Suprapubic skin (tissue), 4 donors: Measurements from ENCODE around the gene HIVEP3. TPM values are rescaled to one million over a fixed set of nuclear protein-coding genes. Genes with fewer than 3 reads are reported as not detected.

Experiments used
- DNase-seq, 2 donors: peaks; one replicate each; pipeline ENCODE4 v3.0.0-alpha.2; 2019; ENCODE audit warnings: low spot score in 2 of 2
- H3K27ac ChIP-seq: fragments of 200-600 bp; sonication (generic); one replicate; pipeline ENCODE4 v1.5.1; 2019
- H3K27me3 ChIP-seq: fragments of 200-600 bp; sonication (generic); one replicate; pipeline ENCODE4 v1.5.1; 2019
- H3K36me3 ChIP-seq: fragments of 200-600 bp; sonication (generic); one replicate; pipeline ENCODE4 v1.5.1; 2019
- H3K4me1 ChIP-seq: fragments of 200-600 bp; sonication (generic); one replicate; pipeline ENCODE4 v1.5.1; 2019
- H3K4me3 ChIP-seq: fragments of 200-600 bp; sonication (generic); one replicate; pipeline ENCODE4 v1.5.1; 2019; ENCODE audit warnings: mild to moderate bottlenecking
- H3K9me3 ChIP-seq: fragments of 200-600 bp; sonication (generic); one replicate; pipeline ENCODE4 v1.5.1; 2019
- EP300 ChIP-seq: sonication (generic); formaldehyde crosslinking; IDR thresholded peaks from one replicate; pipeline ENCODE4 v1.6.1; 2017; ENCODE audit warnings: antibody characterized with exemption
- POLR2A ChIP-seq, 2 donors: fragments of 450-650 bp; IDR thresholded peaks; one replicate each; pipeline ENCODE4 v1.6.1; 2017; ENCODE audit warnings: antibody characterized with exemption in 2 of 2, mild to moderate bottlenecking in 2 of 2, moderate library complexity in 2 of 2
- POLR2AphosphoS5 ChIP-seq, 3 donors: sonication (generic); formaldehyde crosslinking; IDR thresholded peaks; one replicate each; pipeline ENCODE4 v1.6.1; 2017; ENCODE audit warnings: antibody characterized with exemption in 3 of 3
- WGBS: methylation state at CpG from one replicate; pipeline ENCODE4 v1.1.5; 2018; 5-methylcytosine and 5-hydroxymethylcytosine counted together
- total RNA-seq, 4 donors: library from RNA; depleted of rRNA; stranded (reverse); fragments of >200 nt; gene quantifications; one replicate each; pipeline ENCODE4 v1.1.0, GENCODE V29; 2016
- TF ChIP-seq, protein P1 (sequence below), 2 donors: fragments of 200-600 bp in 1 of 2; fragments of 450-650 bp in 1 of 2; sonication (generic) in 1 of 2; IDR thresholded peaks; one replicate each; pipeline ENCODE4 v1.5.1; 2016 to 2019; ENCODE audit warnings: antibody characterized with exemption in 2 of 2, mild to moderate bottlenecking in 1 of 2, moderate library complexity in 1 of 2

The HIVEP3 gene
- 10 to 100 TPM; 11.3 to 23.9 (median 18.3) TPM for total RNA-seq

GRCh38 chr1:41918450-41919043 is at the start of gene HIVEP3:
Gene HIVEP3, minus strand, starts transcription at chr1:41918922.
- WGBS: 6% methylated on average over 15 of the region's 15 CpGs
- no peaks in the 10 kb centered on the region for H3K27me3 ChIP-seq
- H3K4me3 ChIP-seq: peak within 1 kb of the TSS; percentile 60
- no peaks in the 10 kb centered on the region for H3K36me3 ChIP-seq
- peaks cover 32% of the 10 kb centered on the region for H3K4me1 ChIP-seq
- H3K9me3 ChIP-seq: no peaks in the 10 kb centered on the region
- DNase-seq: no peak
- TF ChIP-seq, protein P1, sequence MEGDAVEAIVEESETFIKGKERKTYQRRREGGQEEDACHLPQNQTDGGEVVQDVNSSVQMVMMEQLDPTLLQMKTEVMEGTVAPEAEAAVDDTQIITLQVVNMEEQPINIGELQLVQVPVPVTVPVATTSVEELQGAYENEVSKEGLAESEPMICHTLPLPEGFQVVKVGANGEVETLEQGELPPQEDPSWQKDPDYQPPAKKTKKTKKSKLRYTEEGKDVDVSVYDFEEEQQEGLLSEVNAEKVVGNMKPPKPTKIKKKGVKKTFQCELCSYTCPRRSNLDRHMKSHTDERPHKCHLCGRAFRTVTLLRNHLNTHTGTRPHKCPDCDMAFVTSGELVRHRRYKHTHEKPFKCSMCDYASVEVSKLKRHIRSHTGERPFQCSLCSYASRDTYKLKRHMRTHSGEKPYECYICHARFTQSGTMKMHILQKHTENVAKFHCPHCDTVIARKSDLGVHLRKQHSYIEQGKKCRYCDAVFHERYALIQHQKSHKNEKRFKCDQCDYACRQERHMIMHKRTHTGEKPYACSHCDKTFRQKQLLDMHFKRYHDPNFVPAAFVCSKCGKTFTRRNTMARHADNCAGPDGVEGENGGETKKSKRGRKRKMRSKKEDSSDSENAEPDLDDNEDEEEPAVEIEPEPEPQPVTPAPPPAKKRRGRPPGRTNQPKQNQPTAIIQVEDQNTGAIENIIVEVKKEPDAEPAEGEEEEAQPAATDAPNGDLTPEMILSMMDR (IDR thresholded peaks at IDR 0.05): no peak
- TF ChIP-seq EP300 (no peak), POLR2AphosphoS5 (IDR thresholded peaks at IDR 0.05) (no peak), POLR2A (IDR thresholded peaks at IDR 0.05) (no peak)
- H3K27ac ChIP-seq: peak within 1 kb of the TSS; percentile 12

DNA sequence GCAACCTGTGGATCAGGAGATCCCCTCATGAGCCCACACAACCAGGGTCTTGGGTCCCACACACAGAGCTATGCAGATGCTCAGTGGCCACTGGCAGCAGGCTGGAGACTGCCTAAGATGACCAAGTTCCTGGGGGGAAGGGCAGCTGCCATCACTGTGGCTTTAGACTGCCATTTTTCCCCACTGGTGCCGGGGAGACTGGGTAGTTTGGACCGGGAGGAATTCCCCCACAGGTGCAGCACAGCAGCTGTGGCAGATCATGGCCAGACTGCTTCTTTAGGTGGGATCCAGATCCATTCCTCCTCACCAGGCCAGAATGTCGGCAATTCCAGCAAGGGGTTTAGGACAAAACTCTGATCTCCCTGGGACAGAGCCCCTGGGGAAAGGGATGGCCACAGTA is 45.7 kb upstream of the HIVEP3 start:
- 80% methylated on average over 1 of the region's 3 CpGs for WGBS
- no peaks in the 10 kb centered on the region for H3K36me3 ChIP-seq
- H3K9me3 ChIP-seq: no peaks in the 10 kb centered on the region
- no peaks in the 10 kb centered on the region for H3K4me1 ChIP-seq
- H3K4me3 ChIP-seq: no peak overlapping the region
- no peak overlapping the region for H3K27ac ChIP-seq
- no peaks in the 10 kb centered on the region for H3K27me3 ChIP-seq
- DNase-seq: no peak
- TF ChIP-seq EP300 (no peak), POLR2AphosphoS5 (IDR thresholded peaks at IDR 0.05) (no peak), POLR2A (IDR thresholded peaks at IDR 0.05) (no peak)
- TF ChIP-seq, protein P1 (IDR thresholded peaks at IDR 0.05): no peak

DNA sequence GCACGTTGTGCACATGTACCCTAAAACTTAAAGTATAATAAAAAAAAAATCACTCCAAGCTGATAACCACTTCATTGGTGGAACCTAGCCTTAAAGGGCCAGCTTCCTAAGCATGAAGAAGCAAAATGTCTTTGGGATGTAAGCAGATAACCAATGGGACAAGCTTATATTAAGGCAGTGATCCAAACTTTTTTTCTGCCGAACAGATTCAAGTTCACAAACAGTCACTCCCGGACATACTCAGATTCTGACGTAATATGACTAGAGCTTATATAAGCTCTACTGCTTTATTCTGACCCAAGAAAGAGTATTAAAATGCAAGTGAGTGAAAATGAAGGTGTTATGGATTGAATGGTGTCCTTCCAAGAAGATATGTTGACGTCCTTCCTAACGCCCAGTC is 44.9 kb upstream of the HIVEP3 start:
- 85% methylated on average over 6 of the region's 6 CpGs for WGBS
- DNase-seq: no peak
- Histone ChIP-seq H3K27me3 (no peaks in the 10 kb centered on the region), H3K4me3 (no peak overlapping the region), H3K4me1 (no peaks in the 10 kb centered on the region), H3K36me3 (no peaks in the 10 kb centered on the region), H3K27ac (no peak overlapping the region), H3K9me3 (no peaks in the 10 kb centered on the region)
- TF ChIP-seq POLR2AphosphoS5 (IDR thresholded peaks at IDR 0.05): no peak
- TF ChIP-seq, protein P1 (IDR thresholded peaks at IDR 0.05): no peak
- TF ChIP-seq POLR2A (IDR thresholded peaks at IDR 0.05): no peak
- no peak for TF ChIP-seq EP300

GRCh38 chr1:41958015-41958673 is 39.4 kb upstream of the HIVEP3 start:
- Histone ChIP-seq H3K27me3 (no peaks in the 10 kb centered on the region), H3K36me3 (no peaks in the 10 kb centered on the region), H3K4me1 (peaks cover 3% of the 10 kb centered on the region), H3K9me3 (no peaks in the 10 kb centered on the region), H3K4me3 (no peak overlapping the region), H3K27ac (no peak overlapping the region)
- 83% methylated on average over 6 of the region's 6 CpGs for WGBS
- no peak for TF ChIP-seq POLR2A (IDR thresholded peaks at IDR 0.05)
- no peak for TF ChIP-seq POLR2AphosphoS5 (IDR thresholded peaks at IDR 0.05)
- TF ChIP-seq, protein P1 (IDR thresholded peaks at IDR 0.05): no peak
- no peak for TF ChIP-seq EP300
- no peak for DNase-seq

DNA sequence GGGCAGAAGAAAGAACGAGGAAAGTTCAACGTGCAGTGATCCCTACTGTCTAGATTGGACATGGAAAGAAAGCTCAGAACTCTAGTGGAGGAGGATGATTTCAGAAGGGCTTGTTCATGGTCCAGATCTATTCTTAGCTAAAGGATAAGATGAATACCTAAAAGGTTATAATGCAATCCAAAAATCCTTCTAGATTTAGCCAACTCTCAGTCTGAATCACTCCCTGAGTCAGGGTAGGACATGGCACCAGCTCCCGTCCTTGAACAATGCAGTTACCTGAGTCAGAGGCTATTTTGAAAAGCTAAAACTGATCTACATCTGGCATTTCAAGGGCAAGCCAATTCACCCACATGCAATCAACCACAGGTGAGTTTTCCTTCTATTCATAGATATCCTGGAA is 38.8 kb upstream of the HIVEP3 start:
- no peaks in the 10 kb centered on the region for H3K9me3 ChIP-seq
- no peak for DNase-seq
- H3K4me1 ChIP-seq: peaks cover 3% of the 10 kb centered on the region
- no peak overlapping the region for H3K27ac ChIP-seq
- no peaks in the 10 kb centered on the region for H3K27me3 ChIP-seq
- 68% methylated on average over 3 of the region's 3 CpGs for WGBS
- TF ChIP-seq, protein P1 (IDR thresholded peaks at IDR 0.05): no peak
- TF ChIP-seq POLR2A (IDR thresholded peaks at IDR 0.05): no peak
- no peak for TF ChIP-seq POLR2AphosphoS5 (IDR thresholded peaks at IDR 0.05)
- no peak for TF ChIP-seq EP300
- no peak overlapping the region for H3K4me3 ChIP-seq
- H3K36me3 ChIP-seq: no peaks in the 10 kb centered on the region
